GM11168 (cell line): ENCODE measurements around the gene WBP4.
"Not testable (repeated sequence)": the region's sequence is repeated elsewhere in the genome, so short reads cannot be mapped to it uniquely, and the experiment has no call there.

Source experiments
- in situ Hi-C: fragments of 300-500 bp; cut with MboI; formaldehyde crosslinking; loops from one replicate; pipeline ENCODE4 v1.12.0; 2022; ENCODE audit warnings: low sequenced_read_pairs; ENCODE audit not compliant: unreplicated experiment

Gene WBP4

DNA sequence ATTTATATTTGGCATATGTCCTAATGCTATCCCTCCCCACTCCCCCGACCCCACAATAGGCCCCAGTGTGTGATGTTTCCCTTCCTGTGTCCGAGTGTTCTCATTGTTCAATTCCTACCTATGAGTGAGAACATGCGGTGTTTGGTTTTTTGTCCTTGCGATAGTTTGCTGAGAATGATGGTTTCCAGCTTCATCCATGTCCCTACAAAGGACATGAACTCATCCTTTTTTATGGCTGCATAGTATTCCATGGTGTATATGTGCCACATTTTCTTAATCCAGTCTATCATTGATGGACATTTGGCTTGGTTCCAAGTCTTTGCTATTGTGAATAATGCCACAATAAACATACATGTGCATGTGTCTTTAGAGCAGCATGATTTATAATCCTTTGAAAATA lies 18.9 kb upstream of the WBP4 start:
- in situ Hi-C loops: not testable (repeated sequence)

GRCh38 chr13:41048640-41049039 lies 12.7 kb upstream of the WBP4 start:
- in situ Hi-C loops: no loop called here

GRCh38 chr13:41049480-41050440 lies 11.5 kb upstream of the WBP4 start:
- in situ Hi-C loops: no loop called here

GRCh38 chr13:41052441-41052840 lies 8.9 kb upstream of the WBP4 start:
- in situ Hi-C loops: no loop called here

- in situ Hi-C loops: no loop called here
Measured at GRCh38 chr13:41053384-41053826, 7.9 kb upstream of the WBP4 start.

- in situ Hi-C loops: no loop called here
Measured at GRCh38 chr13:41054212-41054877, 7.0 kb upstream of the WBP4 start.

DNA sequence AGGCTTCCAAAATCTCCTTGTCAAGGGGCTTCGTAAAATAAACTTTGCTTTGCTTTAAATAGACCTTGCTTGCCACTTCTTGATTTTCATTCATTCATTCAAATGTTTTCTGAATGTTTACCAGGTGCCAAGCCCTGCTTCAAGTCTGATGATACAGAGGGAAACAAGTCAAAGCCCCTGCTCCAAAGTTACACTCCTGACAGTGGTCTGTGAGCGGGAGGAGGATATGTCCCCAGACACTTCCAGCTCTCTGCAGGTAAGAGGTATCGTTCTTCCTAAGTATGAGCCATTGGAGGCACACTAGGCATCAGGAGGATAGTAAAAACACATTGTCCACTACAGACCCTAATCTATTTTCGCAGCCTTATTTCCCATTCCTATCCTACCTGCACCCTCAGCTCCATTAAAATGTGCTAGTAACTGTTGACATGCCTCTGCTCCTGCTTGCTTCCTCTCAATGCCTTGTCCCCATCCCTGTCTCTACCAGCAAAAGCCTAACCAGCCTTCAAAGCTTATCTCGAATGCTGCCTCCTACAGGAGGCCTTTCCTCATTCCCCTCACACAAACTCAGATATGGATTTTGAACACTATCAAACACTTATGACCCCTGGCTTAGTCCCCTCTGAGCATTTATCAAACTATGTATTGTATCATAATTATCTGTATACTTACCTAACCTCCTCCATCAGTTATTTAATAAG lies 6.2 kb upstream of the WBP4 start:
- in situ Hi-C loops: no loop called here

DNA sequence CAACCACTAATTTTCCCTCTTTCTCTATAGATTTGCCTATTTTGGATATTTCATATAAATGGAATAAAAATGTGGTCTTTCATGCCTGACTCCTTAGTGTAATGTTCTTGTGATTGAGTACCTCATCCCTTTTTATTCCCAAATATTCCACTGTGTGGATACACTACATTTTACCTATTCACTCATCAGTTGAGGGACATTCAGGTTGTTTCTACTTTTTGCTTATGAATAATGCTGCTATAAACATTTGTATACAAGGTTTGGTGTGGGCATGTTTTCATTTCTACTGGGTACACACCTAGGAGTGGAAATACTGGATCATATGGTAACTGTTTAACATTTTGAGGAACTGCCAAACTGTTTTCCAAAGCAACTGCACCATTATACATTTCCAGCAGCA lies 5.1 kb upstream of the WBP4 start:
- in situ Hi-C loops: no loop called here

DNA sequence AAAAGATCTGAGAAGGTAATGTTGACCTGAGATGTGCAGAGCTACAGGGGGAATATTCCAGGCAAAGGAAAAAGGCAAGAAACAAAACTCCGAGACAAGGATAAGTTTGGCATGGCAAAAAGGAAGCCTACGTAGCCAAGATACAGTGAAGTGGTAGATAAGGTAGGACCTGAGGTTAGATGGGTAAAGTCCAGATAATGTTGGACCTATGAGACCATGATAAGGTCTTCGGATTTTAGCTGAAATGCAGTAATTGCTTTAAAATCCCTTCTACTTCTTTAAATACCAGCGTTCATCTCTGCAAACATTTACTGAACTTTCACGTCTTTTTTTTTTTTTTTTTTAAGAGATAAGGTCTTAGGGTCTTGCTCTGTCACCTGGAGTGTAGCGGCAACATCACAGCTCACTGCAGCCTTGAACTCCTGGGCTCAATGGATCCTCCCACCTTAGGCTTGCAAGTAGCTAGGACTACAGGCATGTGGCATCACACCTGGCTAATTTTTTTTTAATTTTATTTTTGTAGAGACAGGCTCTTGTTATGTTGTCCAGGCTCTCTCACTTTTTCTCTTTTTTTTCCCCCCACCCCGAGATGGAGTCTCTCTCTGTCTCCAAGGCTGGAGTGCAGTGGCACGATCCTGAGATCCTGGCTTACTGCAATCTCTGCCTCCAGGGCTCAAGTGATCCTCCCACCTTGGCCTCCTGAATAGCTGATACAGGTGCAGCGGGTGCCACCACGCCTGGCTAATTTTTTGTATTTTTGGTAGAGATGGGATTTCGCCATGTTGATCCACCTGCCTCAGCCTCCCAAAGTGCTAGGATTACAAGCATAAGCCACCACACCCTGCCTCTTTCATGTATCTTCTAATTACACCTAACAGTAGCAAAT lies 4.2 kb upstream of the WBP4 start:
- in situ Hi-C loops: no loop called here

- in situ Hi-C loops: no loop called here
Measured at GRCh38 chr13:41058295-41059070, 2.8 kb upstream of the WBP4 start.

- in situ Hi-C loops: no loop called here
Measured at GRCh38 chr13:41059456-41060081, 1.7 kb upstream of the WBP4 start.

DNA sequence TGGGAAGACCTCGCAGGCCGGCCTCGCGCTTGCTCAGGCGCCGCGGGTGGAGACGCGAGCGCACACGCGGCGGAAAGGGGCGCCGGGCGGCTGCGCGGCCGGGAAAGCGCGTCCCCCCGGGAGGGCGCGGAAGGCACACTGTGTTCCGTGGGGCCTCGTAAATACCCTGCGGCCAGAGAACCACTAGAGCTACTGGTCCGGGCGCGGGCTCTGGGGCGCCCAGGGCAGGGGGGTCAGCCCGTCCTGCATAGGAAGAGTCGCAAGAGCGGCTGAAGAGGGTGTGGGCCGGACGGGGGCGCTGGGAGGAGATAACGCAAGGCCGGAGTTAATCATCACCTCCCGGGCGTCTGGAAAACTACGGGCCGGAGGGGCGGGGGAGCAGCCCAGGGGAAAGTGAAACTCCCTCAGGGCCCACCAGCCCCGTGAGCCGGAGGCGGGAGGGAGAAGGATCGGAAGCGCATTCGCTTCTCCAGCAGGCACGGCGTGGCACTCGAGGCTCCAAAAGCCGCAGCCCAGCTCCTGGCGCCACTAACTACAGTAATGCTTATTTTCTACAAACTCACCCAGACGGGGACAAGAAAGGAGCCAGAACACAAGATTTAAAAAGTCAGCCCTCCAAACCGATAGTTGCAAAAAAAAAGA lies 1.1 kb upstream of the WBP4 start:
- in situ Hi-C loops: no loop called here

DNA sequence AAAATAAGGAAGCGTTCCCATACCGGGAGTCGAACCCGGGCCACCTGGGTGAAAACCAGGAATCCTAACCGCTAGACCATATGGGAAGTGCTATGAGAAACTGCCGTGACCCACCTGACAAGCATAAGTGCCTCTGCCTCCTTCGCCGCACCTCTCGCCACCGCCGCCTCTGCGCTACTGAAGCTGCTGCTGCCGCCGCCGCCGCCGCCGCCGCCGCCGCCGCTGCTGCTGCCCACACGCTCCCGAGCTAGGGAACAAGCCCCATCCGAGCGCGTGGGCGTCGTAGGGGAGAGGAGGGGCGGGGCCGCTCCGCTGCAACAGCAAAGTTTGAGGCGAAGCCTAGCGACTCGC lies 610 bp upstream of the WBP4 start:
- in situ Hi-C loops: no loop called here

DNA sequence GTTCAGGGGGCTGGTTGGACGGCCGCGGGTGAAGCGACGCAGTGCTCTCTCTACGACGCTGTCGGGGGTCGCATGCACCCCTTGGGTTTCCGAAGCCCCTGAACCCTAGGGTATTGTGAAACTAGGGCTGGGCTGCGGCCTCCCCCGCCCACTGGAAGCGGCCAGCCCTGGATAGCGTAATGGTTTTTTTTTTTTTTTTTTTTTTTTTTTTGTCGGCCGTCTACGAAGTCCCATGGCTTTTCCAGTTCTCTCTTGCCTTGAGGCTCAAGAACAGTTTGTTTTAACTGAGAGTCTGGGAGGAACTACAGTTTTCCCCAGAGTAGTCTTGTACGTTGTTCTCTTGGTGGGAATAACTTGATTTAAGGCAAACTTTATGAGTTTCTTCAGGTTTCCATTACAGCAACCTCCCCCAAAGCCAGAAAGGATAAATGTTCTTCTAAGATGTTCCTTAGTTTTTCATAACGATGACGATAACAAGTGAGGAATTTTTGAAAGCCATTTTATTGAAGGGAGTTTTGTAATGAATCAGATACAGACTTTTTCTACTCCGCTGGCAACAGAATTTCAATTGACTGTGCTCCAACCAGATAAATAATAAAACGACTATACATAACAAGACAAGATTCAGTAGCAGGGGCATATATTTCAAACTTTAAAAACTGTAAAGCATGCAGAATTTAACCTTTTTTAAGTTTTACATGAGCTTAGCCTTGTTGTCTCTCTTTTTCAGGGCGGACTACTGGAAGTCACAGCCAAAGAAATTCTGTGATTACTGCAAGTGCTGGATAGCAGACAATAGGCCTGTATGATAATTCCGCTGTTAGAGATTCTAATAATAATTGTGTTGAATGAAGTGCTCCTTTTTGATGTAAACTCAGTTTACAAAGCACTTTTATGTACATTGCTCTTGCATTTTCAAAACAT lies 867 bp downstream of the WBP4 start:
- in situ Hi-C loops: no loop called here

DNA sequence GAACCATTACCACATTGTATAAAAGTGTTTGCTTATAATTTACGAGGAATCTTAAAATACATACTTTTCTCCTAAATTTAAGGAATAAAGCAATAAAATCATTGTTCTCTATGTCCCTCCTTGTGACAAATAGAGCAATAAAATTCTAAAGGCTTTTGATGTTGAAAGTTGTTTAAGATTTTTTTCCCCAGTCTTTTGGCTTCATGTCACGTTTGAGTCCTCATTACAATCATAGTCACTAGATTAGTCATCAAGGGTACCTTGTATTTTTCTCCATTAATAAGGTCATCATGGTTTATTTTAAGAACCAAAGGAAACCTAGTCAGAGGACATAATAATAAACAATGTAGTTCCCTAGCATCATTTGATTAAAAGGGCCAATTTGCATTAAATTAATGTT lies 3.2 kb downstream of the WBP4 start:
- in situ Hi-C loops: no loop called here

GRCh38 chr13:41065078-41065477 lies 3.8 kb downstream of the WBP4 start:
- in situ Hi-C loops: no loop called here

DNA sequence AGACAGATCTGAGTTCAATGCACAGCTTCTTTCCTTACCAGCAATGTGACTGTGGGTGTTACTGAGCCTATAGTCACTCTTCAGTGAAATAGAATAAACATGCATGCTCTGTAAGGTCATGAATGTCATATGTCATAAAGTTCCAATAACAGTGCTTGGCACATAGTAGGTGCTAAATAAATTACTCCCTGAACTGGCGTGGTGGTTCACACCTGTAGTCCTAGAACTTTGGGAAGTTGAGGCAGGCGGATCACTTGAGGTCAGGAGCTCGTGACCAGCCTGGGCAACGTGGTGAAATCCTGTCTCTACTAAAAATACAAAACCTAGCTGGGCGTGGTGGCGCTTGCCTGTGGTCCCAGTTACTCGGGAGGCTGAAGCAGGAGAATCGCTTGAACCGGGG lies 13.2 kb downstream of the WBP4 start:
- in situ Hi-C loops: no loop called here
